K562 (cell line): ENCODE data around the gene MUCL3. TPM values are rescaled to one million over a fixed set of nuclear protein-coding genes. Genes with fewer than 3 reads are reported as not detected.

Experiments
- ATAC-seq: fragments of 200-7000 bp; cut with Tn5 transposase; 3 replicates; pipeline ENCODE4 v1.9.1; 2020; ENCODE audit warnings: moderate library complexity
- BruUV-seq: library from RNA; stranded (reverse); fragments of 400-500 nt; replicated peaks from 2 replicates; lab custom pipeline; 2021; lab: Mats Ljungman, UMichigan
- CTCF ChIA-PET: fragments of 300-600 bp; formaldehyde crosslinking; extraction: SDS; loops from one replicate; lab custom pipeline; 2021; ENCODE audit warnings: low intra/inter-chr PET ratio; lab: Yijun Ruan, JAX
- POLR2A ChIA-PET: fragments of 300-600, 350-650 bp; sonication (Branson Sonifier 250); formaldehyde crosslinking; extraction: SDS; loops from one replicate; lab custom pipeline; 2021; ENCODE audit warnings: antibody characterized with exemption, inconsistent platforms; lab: Yijun Ruan, JAX
- DNase-seq, 4 experiments: peaks; one replicate each; pipeline versions ENCODE4 v3.0.0 to v3.0.0-alpha.2; 2011 to 2018; ENCODE audit warnings: low spot score in 3 of 4, mixed read lengths in 3 of 4; ENCODE audit errors: extremely low read depth in 1 of 4
- FAIRE-seq: peaks from 2 replicates; lab custom pipeline; 2011; peaks lifted over from hg19 to GRCh38; lab: Jason Lieb, UNC
- H2AFZ ChIP-seq: 2 replicates; pipeline ENCODE4 v1.6.0; 2011; ENCODE audit warnings: low read depth, low read length, control low read depth, inconsistent platforms
- H3K27ac ChIP-seq: fragments of 200-600 bp; 3 replicates; pipeline ENCODE4 v1.8.0; 2011; ENCODE audit warnings: low read depth, mild to moderate bottlenecking, control low read depth, inconsistent platforms, low read length, moderate library complexity, mixed read lengths; ENCODE audit errors: extremely low read depth
- H3K27me3 ChIP-seq, 2 experiments: fragments of 300-600 bp in 1 of 2; 2 replicates in 1 of 2; 3 replicates in 1 of 2; pipeline versions ENCODE4 v1.6.0 to v1.8.0; 2011; ENCODE audit warnings: inconsistent platforms in 2 of 2, low read length in 2 of 2, mild to moderate bottlenecking in 1 of 2, mixed read lengths in 1 of 2, moderate library complexity in 1 of 2; ENCODE audit not compliant: control insufficient read depth in 2 of 2, insufficient read depth in 2 of 2
- H3K36me3 ChIP-seq: fragments of 300-600 bp; 3 replicates; pipeline ENCODE4 v1.8.0; 2011; ENCODE audit warnings: mild to moderate bottlenecking, low read length, inconsistent platforms; ENCODE audit not compliant: control insufficient read depth, insufficient read depth
- H3K4me1 ChIP-seq, 2 experiments: fragments of 200-600 bp in 1 of 2; replicated peaks in 1 of 2; 2 replicates in 1 of 2; 3 replicates in 1 of 2; pipeline versions ENCODE4 v1.5.1 to v1.8.0; 2011; ENCODE audit warnings: inconsistent platforms in 2 of 2, low read length in 2 of 2, mild to moderate bottlenecking in 1 of 2, mixed read lengths in 1 of 2, moderate library complexity in 1 of 2; ENCODE audit not compliant: control insufficient read depth in 2 of 2, insufficient read depth in 2 of 2
- H3K4me2 ChIP-seq: 2 replicates; pipeline ENCODE4 v1.6.1; 2011; ENCODE audit warnings: low read length, control low read depth, inconsistent platforms, mixed read lengths; ENCODE audit not compliant: insufficient read depth
- H3K4me3 ChIP-seq: fragments of 200-600 bp; sonication (generic), shearing (Covaris generic); 2 replicates; pipeline ENCODE4 v1.5.1; 2016; ENCODE audit warnings: control low read depth, inconsistent platforms
- H3K79me2 ChIP-seq: fragments of 200-600 bp; 3 replicates; pipeline ENCODE4 v1.8.0; 2011; ENCODE audit warnings: low read length, inconsistent platforms; ENCODE audit not compliant: control insufficient read depth, insufficient read depth
- H3K9ac ChIP-seq, 2 experiments: 2 replicates each; pipeline versions ENCODE4 v1.6.0 to v1.6.1; 2011; ENCODE audit warnings: low read depth in 2 of 2, low read length in 2 of 2, control low read depth in 1 of 2, inconsistent platforms in 1 of 2, mild to moderate bottlenecking in 1 of 2, mixed read lengths in 1 of 2; ENCODE audit not compliant: insufficient read depth in 1 of 2
- H3K9me1 ChIP-seq: one replicate; pipeline ENCODE4 v1.6.0; 2011; ENCODE audit warnings: inconsistent platforms, mild to moderate bottlenecking, low read length, moderate library complexity; ENCODE audit not compliant: control insufficient read depth, insufficient read depth
- H3K9me3 ChIP-seq: replicated peaks from 2 replicates; pipeline ENCODE4 v1.5.1; 2011; ENCODE audit warnings: low read depth, low read length, inconsistent platforms; ENCODE audit not compliant: control insufficient read depth, insufficient read depth
- H4K20me1 ChIP-seq: replicated peaks from 2 replicates; pipeline ENCODE4 v1.6.1; 2011; ENCODE audit warnings: low read length, inconsistent platforms, mixed read lengths; ENCODE audit not compliant: control insufficient read depth, insufficient read depth
- BRD9 ChIP-seq: fragments of 450-650 bp; IDR thresholded peaks from 2 replicates; pipeline ENCODE4 v1.6.1; 2018; ENCODE audit warnings: low read depth; ENCODE audit not compliant: partially characterized antibody
- ESRRB ChIP-seq: fragments of 250-450 bp; sonication (Bioruptor Pico); IDR thresholded peaks from 2 replicates; pipeline ENCODE4 v1.5.0; 2020; ENCODE audit warnings: mild to moderate bottlenecking, moderate library complexity, borderline replicate concordance
- ETV6 ChIP-seq, 3 experiments: fragments of 150-350 bp in 1 of 3; sonication (generic) in 1 of 3; formaldehyde crosslinking in 1 of 3; IDR thresholded peaks; 2 replicates each; pipeline versions ENCODE4 v1.6.1 to v1.8.0; 2014 to 2022; ENCODE audit warnings: borderline replicate concordance in 2 of 3, low read depth in 2 of 3, antibody characterized with exemption in 1 of 3, low read length in 1 of 3, mild to moderate bottlenecking in 1 of 3, missing genetic modification reagents in 1 of 3
- HDGF ChIP-seq: fragments of 450-650 bp; IDR thresholded peaks from 2 replicates; pipeline ENCODE4 v1.6.1; 2016
- POLR2A ChIP-seq: fragments of 450-650 bp; conservative IDR thresholded peaks from 2 replicates; pipeline ENCODE4 v1.6.1; 2016
- PTBP1 ChIP-seq: fragments of 200-400 bp; formaldehyde crosslinking; IDR thresholded peaks from 2 replicates; pipeline ENCODE4 v1.6.1; 2017; ENCODE audit warnings: low read depth, low read length
- SMARCC2 ChIP-seq: fragments of 450-650 bp; IDR thresholded peaks from 2 replicates; pipeline ENCODE4 v1.6.1; 2017; ENCODE audit warnings: antibody characterized with exemption, moderate library complexity, mild to moderate bottlenecking, low read depth
- SPI1 ChIP-seq: IDR thresholded peaks from 2 replicates; pipeline ENCODE4 v1.6.1; 2011; ENCODE audit warnings: low read depth, low read length, control low read depth, borderline replicate concordance
- SREBF1 ChIP-seq: fragments of 150-350 bp; IDR thresholded peaks from 2 replicates; pipeline ENCODE4 v1.6.1; 2014; ENCODE audit warnings: antibody characterized with exemption, low read depth, low read length, borderline replicate concordance
- ZNF23 ChIP-seq: fragments of 250-450 bp; sonication (Bioruptor Pico); IDR thresholded peaks from 2 replicates; pipeline ENCODE4 v1.4.0; 2020; ENCODE audit warnings: mild to moderate bottlenecking
- ZNF696 ChIP-seq: fragments of 250-450 bp; sonication (Bioruptor Pico); conservative IDR thresholded peaks from 2 replicates; pipeline ENCODE4 v1.4.0; 2020; ENCODE audit warnings: mild to moderate bottlenecking, moderate library complexity
- WGBS: fragments of 100-300 bp; shearing (Covaris generic); methylation state at CpG from one replicate; pipeline ENCODE4 v1.1.6; 2016; ENCODE audit warnings: low coverage, mixed read lengths; ENCODE audit not compliant: insufficient coverage; ENCODE audit errors: missing lambda C conversion rate; 5-methylcytosine and 5-hydroxymethylcytosine counted together
- in situ Hi-C: fragments of 300-500 bp; cut with MboI; formaldehyde crosslinking; loops from 4 replicates; pipeline ENCODE4 v1.15.0; 2018; ENCODE audit warnings: inconsistent platforms, mixed read lengths
- intact Hi-C: fragments of 100-400 bp; cut with micrococcal nuclease; formaldehyde crosslinking; loops from 2 replicates; pipeline ENCODE4 v1.14.2; 2022
- polyA plus RNA-seq, 8 experiments: library from polyadenylated mRNA; depleted of rRNA in 4 of 8; stranded (reverse) in 5 of 8; unstranded in 3 of 8; fragments of >200 nt; fragmentation: Nextera tagmentation in 2 of 8; fragmentation: Illumina TruSeq in 1 of 8; extraction: Ambion mirVana in 2 of 8; extraction: Trizol in 1 of 8; gene quantifications; 2 replicates each; pipeline versions ENCODE4 v1.2.1 to v1.2.3, GENCODE V29; 2011 to 2014; ENCODE audit warnings: inconsistent platforms in 1 of 8, missing spikeins in 1 of 8
- total RNA-seq, 7 experiments: library from RNA; depleted of rRNA in 6 of 7; stranded (reverse); fragments of >200 nt in 6 of 7; fragmentation: Illumina TruSeq in 2 of 7; extraction: Trizol in 2 of 7; gene quantifications; 2 replicates each; pipeline versions ENCODE4 v1.2.1 to v1.2.3, GENCODE V29; 2011 to 2021; ENCODE audit warnings: low replicate concordance in 1 of 7
- TF ChIP-seq, protein P1 (sequence below), 2 experiments: fragments of 250-450 bp in 1 of 2; fragments of 450-650 bp in 1 of 2; sonication (Bioruptor Pico) in 1 of 2; IDR thresholded peaks; 2 replicates each; pipeline versions ENCODE4 v1.6.1 to v1.8.0; 2016 to 2021; ENCODE audit warnings: mild to moderate bottlenecking in 2 of 2, moderate library complexity in 2 of 2, missing compliant biosample characterization in 1 of 2, missing genetic modification characterization in 1 of 2
- TF ChIP-seq, protein P2 (sequence below): fragments of 450-650 bp; formaldehyde crosslinking; IDR thresholded peaks from 2 replicates; pipeline ENCODE4 v1.4.0; 2020; ENCODE audit warnings: mild to moderate bottlenecking

Gene MUCL3
- total and polyA plus RNA-seq, 9 of the 15 experiments (the other 6 are each of a cell fraction or from before 2014, with no cell fraction given) = 0.07 TPM; not detected in 8

DNA sequence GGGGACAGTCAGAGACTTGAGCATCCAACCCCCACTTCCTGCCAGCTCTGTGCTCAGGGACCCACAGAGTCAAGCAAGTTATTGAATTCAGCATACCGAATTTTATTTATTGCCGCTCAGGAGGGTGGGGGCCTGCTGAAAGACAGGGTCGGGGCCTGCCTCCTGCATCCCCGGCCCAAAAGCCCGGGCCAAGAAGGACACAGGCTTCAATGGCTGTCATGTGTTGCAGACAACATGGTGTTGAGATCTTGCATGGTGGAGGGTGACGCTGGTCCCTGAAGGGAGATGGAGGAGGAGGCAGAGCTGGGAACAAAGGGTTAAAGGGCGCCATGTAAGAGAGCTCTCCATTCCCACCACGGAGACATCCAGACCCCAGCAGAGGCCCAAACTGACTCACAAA is 9.5 kb upstream of the MUCL3 start:
- CTCF ChIA-PET = no interaction called here
- H3K4me2 ChIP-seq = no peak overlapping the region
- POLR2A ChIA-PET = interaction anchor here (1.0 to 1.5 kb wide), 2 partner anchors 10 to 12 kb away, joined by 3 to 6 read pairs; no protein-coding TSS in a partner anchor
- no peak overlapping the region for H3K9ac ChIP-seq
- no peaks in the 10 kb centered on the region; a peak in 2 of 5 replicates for H3K4me1 ChIP-seq
- H3K27me3 ChIP-seq = peaks cover 0 to 13% of the 10 kb centered on the region in 2 experiments; a peak in 2 of 5 replicates
- no peak for DNase-seq
- H4K20me1 ChIP-seq = no peaks in the 10 kb centered on the region
- H3K4me3 ChIP-seq = no peak overlapping the region
- WGBS = 7% methylated on average over 8 of the region's 8 CpGs
- FAIRE-seq = no peak
- intact Hi-C loops (no loop called here), in situ Hi-C loops (no loop called here)
- peaks cover 4% of the 10 kb centered on the region; the same call in 1 of the 2 replicates for H3K9me3 ChIP-seq
- no TSS peak for BruUV-seq
- no peaks in the 10 kb centered on the region for H3K9me1 ChIP-seq
- H3K27ac ChIP-seq = no peak overlapping the region
- no peaks in the 10 kb centered on the region for H3K79me2 ChIP-seq
- no peak for TF ChIP-seq PTBP1
- no peak for TF ChIP-seq ESRRB (CRISPR knock-in tag)
- no peak overlapping the region for H2AFZ ChIP-seq
- no peak for ATAC-seq
- H3K36me3 ChIP-seq = peaks cover 5% of the 10 kb centered on the region; the same call in 2 of the 3 replicates

DNA sequence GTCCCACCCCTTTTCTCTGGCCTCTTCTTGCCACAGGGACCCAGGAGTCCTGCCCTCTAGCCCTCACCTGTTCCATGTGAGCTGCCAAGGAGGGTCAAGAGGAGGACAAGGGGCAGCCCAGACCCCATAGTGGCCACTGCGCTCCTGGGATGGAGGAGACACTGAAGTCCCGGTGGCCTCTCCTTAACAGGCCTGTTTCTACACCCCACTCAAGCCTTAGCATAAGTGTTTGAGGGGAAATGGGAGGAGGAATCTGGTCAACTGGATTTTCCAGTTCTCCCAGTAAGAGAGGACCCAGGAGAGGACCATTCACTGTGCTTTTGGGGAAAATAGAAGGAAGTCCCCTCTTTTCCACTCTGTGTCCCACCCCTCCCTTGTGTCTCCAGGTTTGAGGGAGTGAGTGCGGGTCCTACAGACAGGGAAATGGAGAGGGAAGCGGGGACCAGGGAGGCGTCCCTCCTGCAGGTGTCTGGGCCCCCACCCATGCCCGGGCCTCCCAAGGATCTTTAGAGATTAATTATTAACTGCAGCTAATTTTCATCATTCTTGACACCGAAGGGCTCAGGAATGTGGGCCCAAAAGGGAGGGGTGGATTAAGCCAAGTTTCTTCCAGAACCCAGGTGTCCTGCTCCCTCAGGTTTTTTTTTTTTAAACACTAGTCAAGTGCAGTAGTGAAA is 8.7 kb upstream of the MUCL3 start, which contains the start of gene SFTA2:
Gene SFTA2, minus strand, starts transcription at position 202 of the 677 bp plus-strand sequence. Its CDS starts 74 bp downstream, at position 128.
- FAIRE-seq (no peak), ATAC-seq (no peak), DNase-seq (no peak)
- Histone ChIP-seq H3K79me2 (no peaks in the 10 kb centered on the region), H3K36me3 (no peaks in the 10 kb centered on the region), H2AFZ (no peak within 1 kb of the TSS), H4K20me1 (peaks cover 2% of the 10 kb centered on the region; the same call in 1 of the 2 replicates), H3K27ac (no peak within 1 kb of the TSS), H3K4me1 (no peaks in the 10 kb centered on the region; a peak in 2 of 5 replicates), H3K9me3 (peaks cover 4% of the 10 kb centered on the region; the same call in 1 of the 2 replicates), H3K27me3 (peaks cover 2 to 21% of the 10 kb centered on the region in 2 experiments; a peak in 2 of 5 replicates), H3K4me2 (no peak within 1 kb of the TSS), H3K4me3 (no peak within 1 kb of the TSS), H3K9me1 (no peaks in the 10 kb centered on the region), H3K9ac (peak within 1 kb of the TSS in 1 of 2 experiments; percentile 56; a peak in 1 of 4 replicates)
- intact Hi-C loops = no loop called here
- ChIA-PET POLR2A (interaction anchor here (1.0 to 1.5 kb wide), 2 partner anchors 11 to 13 kb away, joined by 3 to 6 read pairs; no protein-coding TSS in a partner anchor), CTCF (no interaction called here)
- 11% methylated on average over 7 of the region's 7 CpGs for WGBS
- no TSS peak for BruUV-seq
- in situ Hi-C loops = no loop called here
- no peak for TF ChIP-seq POLR2A
- no peak for TF ChIP-seq SMARCC2
- TF ChIP-seq, protein P1, sequence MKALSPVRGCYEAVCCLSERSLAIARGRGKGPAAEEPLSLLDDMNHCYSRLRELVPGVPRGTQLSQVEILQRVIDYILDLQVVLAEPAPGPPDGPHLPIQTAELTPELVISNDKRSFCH (CRISPR knock-in tag; IDR thresholded peaks at IDR 0.05) = no peak
- TF ChIP-seq, protein P1 (tag; IDR thresholded peaks at IDR 0.05) = no peak
- TF ChIP-seq ZNF696 (CRISPR knock-in tag) = no peak
- no peak for TF ChIP-seq ZNF23 (CRISPR knock-in tag)
- TF ChIP-seq SPI1 = no peak
- TF ChIP-seq, protein P2, sequence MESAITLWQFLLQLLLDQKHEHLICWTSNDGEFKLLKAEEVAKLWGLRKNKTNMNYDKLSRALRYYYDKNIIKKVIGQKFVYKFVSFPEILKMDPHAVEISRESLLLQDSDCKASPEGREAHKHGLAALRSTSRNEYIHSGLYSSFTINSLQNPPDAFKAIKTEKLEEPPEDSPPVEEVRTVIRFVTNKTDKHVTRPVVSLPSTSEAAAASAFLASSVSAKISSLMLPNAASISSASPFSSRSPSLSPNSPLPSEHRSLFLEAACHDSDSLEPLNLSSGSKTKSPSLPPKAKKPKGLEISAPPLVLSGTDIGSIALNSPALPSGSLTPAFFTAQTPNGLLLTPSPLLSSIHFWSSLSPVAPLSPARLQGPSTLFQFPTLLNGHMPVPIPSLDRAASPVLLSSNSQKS (CRISPR knock-in tag) = no peak
- TF ChIP-seq HDGF = no peak
- no peak for TF ChIP-seq BRD9
- TF ChIP-seq SREBF1 = no peak
- TF ChIP-seq ETV6 (IDR thresholded peaks at IDR 0.05; ENCODE audit: borderline replicate concordance in 1 of 2, low read depth in 2 of 2, low read length in 1 of 2) = no peak
- TF ChIP-seq ETV6 (CRISPR knock-in tag; IDR thresholded peaks at IDR 0.05; ENCODE audit: borderline replicate concordance) = no peak
